ENCODE data around the gene CAMK2G. TPM values are rescaled to one million over a fixed set of nuclear protein-coding genes. Genes with fewer than 3 reads are reported as not detected.
"Not testable (repeated sequence)": the region's sequence is repeated elsewhere in the genome, so short reads cannot be mapped to it uniquely, and the experiment has no call there.

The CAMK2G gene
- total RNA-seq, 1 experiment from 2014 or later: 147 TPM

DNA sequence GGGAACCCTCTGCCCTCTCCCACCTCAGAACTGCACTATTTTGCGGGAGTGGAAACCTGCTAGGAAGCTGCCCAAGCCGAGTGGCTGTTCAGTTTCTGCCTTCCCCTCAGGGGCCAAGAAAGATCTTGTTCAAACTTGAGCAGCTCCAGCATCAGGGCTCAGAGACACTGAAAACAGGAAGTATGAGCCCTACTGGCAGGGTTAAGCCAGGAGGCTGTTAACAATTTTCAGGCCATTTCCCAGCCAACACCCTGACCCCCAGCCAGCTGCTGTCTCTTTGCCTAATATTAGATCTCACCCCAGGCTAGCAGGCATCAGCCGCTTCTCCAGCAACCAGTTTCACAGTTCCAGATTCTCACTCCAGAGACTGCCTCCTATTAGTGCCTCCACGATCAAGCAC lies 45.7 kb upstream of the CAMK2G start:
- peaks cover 14% of the 10 kb centered on the region; the same call in 1 of the 2 replicates for H3K9me3 ChIP-seq (ENCODE audit: insufficient read depth, low read depth)
- TF ChIP-seq EZH2 (IDR thresholded peaks at IDR 0.05; ENCODE audit: low read depth): no peak
- TF ChIP-seq, protein P1, sequence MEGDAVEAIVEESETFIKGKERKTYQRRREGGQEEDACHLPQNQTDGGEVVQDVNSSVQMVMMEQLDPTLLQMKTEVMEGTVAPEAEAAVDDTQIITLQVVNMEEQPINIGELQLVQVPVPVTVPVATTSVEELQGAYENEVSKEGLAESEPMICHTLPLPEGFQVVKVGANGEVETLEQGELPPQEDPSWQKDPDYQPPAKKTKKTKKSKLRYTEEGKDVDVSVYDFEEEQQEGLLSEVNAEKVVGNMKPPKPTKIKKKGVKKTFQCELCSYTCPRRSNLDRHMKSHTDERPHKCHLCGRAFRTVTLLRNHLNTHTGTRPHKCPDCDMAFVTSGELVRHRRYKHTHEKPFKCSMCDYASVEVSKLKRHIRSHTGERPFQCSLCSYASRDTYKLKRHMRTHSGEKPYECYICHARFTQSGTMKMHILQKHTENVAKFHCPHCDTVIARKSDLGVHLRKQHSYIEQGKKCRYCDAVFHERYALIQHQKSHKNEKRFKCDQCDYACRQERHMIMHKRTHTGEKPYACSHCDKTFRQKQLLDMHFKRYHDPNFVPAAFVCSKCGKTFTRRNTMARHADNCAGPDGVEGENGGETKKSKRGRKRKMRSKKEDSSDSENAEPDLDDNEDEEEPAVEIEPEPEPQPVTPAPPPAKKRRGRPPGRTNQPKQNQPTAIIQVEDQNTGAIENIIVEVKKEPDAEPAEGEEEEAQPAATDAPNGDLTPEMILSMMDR (conservative IDR thresholded peaks at IDR 0.05): no peak
- POLR2A ChIA-PET (ENCODE audit: unreplicated experiment): interaction anchor here (0.8 to 0.9 kb wide), 2 partner anchors 13 to 132 kb away, joined by 5 to 16 read pairs; no protein-coding TSS in a partner anchor
- no peak overlapping the region for H3K4me2 ChIP-seq
- peaks cover 21% of the 10 kb centered on the region for H3K36me3 ChIP-seq (ENCODE audit: low read depth)
- intact Hi-C loops (cut with micrococcal nuclease; ENCODE audit: unreplicated experiment): no loop called here
- no peak overlapping the region for H2AFZ ChIP-seq
- H3K27me3 ChIP-seq (ENCODE audit: insufficient read depth, low read depth): no peaks in the 10 kb centered on the region
- DNase-seq: no peak
- H3K4me3 ChIP-seq: no peak overlapping the region
- peaks cover 31% of the 10 kb centered on the region; the same call in 1 of the 2 replicates for H3F3A ChIP-seq (ENCODE audit: insufficient read depth, low read depth)
- no peaks in the 10 kb centered on the region for H3K9me2 ChIP-seq (ENCODE audit: insufficient read depth)
- peaks cover 5% of the 10 kb centered on the region; the same call in 1 of the 2 replicates for H3K4me1 ChIP-seq (replicated peaks; ENCODE audit: insufficient read depth)
- no TSS peak for BruUV-seq (replicated peaks)
- H3K27ac ChIP-seq: no peak overlapping the region
- H4K20me1 ChIP-seq (ENCODE audit: insufficient read depth): no peaks in the 10 kb centered on the region
- CTCF ChIA-PET: interaction anchor here (0.5 kb wide), 1 partner anchor 9 kb away, joined by 3 read pairs; no protein-coding TSS in a partner anchor
- no peaks in the 10 kb centered on the region for H3K79me2 ChIP-seq (ENCODE audit: low read depth)

DNA sequence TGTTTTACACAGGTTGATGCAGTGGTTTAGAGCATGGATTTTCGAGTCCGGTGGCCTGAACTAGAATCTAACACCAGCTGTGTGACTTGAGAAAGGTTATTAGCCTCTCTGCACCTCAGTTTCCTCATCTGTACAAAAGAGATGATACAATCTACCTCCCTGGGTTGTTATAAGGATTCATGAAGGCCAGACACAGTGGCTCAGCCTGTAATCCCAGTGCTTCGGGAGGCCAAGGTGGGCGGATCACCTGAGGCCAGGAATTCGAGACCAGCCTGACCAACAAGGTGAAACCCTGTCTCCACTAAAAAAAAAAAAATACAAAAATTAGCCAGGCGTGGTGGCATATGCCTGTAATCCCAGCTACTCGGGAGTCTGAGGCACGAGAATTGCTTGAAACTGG lies 45.1 kb upstream of the CAMK2G start:
- H3K9me2 ChIP-seq (ENCODE audit: insufficient read depth); H3K27me3 ChIP-seq (ENCODE audit: insufficient read depth, low read depth); H4K20me1 ChIP-seq (ENCODE audit: insufficient read depth); BruUV-seq (replicated peaks); H3K79me2 ChIP-seq (ENCODE audit: low read depth); H3K4me1 ChIP-seq (replicated peaks; ENCODE audit: insufficient read depth); H2AFZ ChIP-seq; H3K4me2 ChIP-seq; H3K27ac ChIP-seq; DNase-seq; intact Hi-C loops (cut with micrococcal nuclease; ENCODE audit: unreplicated experiment); H3K4me3 ChIP-seq: not testable (repeated sequence)
- POLR2A ChIA-PET (ENCODE audit: unreplicated experiment): interaction anchor here (0.8 to 0.9 kb wide), 2 partner anchors 13 to 133 kb away, joined by 5 to 16 read pairs; no protein-coding TSS in a partner anchor
- Histone ChIP-seq H3K36me3 (ENCODE audit: low read depth) (peaks cover 27% of the 10 kb centered on the region), H3F3A (ENCODE audit: insufficient read depth, low read depth) (peaks cover 37% of the 10 kb centered on the region), H3K9me3 (ENCODE audit: insufficient read depth, low read depth) (peaks cover 14% of the 10 kb centered on the region; the same call in 1 of the 2 replicates)
- CTCF ChIA-PET: interaction anchor here (0.5 kb wide), 1 partner anchor 10 kb away, joined by 3 read pairs; no protein-coding TSS in a partner anchor

DNA sequence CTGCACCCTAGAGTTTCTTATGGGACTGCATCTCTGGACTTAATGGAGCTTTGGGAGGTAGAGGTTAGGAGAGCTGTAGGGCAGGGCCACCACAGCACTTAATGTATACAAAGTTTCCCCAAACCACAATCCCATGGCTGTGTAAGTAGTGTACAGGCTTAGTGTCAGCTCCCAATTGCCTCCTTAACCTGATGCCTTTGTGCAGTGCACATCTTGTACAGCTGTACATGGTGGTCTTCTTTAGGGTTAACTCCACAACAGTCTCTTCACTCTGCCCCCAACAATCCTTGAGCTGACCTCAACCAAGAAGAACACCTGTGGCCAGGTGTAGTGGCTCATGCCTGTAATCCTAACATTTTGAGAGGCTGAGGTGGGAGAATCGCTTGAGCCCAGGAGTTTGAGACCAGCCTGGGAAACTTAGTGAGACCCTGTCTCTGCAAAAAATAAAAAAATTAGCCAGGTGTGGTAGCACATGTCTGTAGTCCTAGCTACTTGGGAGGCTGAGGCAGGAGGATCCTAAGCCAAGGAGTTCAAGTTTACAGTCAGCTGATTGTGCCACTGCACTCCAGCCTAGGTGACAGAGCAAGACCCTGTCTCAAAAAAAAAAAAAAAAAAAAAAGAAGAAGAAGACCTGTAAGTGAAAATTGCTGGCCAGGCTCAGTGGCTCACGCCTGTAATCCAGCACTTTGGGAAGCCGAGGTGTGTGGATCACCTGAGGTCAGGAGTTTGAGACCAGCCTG lies 43.4 kb upstream of the CAMK2G start:
- no TSS peak for BruUV-seq (replicated peaks)
- intact Hi-C loops (cut with micrococcal nuclease; ENCODE audit: unreplicated experiment): no loop called here
- H3F3A ChIP-seq (ENCODE audit: insufficient read depth, low read depth): peaks cover 41% of the 10 kb centered on the region
- H3K4me2 ChIP-seq: no peak overlapping the region
- TF ChIP-seq EZH2 (IDR thresholded peaks at IDR 0.05; ENCODE audit: low read depth): no peak
- TF ChIP-seq, protein P1 (conservative IDR thresholded peaks at IDR 0.05): no peak
- peaks cover 14% of the 10 kb centered on the region; the same call in 1 of the 2 replicates for H3K9me3 ChIP-seq (ENCODE audit: insufficient read depth, low read depth)
- H2AFZ ChIP-seq: no peak overlapping the region
- H3K4me3 ChIP-seq: no peak overlapping the region
- peaks cover 26% of the 10 kb centered on the region for H3K4me1 ChIP-seq (replicated peaks; ENCODE audit: insufficient read depth)
- H3K27ac ChIP-seq: peak overlapping the region; percentile 29; the same call in 1 of the 2 replicates
- no peaks in the 10 kb centered on the region for H3K9me2 ChIP-seq (ENCODE audit: insufficient read depth)
- POLR2A ChIA-PET (ENCODE audit: unreplicated experiment): interaction anchor here (0.6 to 0.9 kb wide), 2 partner anchors 30 to 32 kb away, joined by 4 to 6 read pairs; no protein-coding TSS in a partner anchor
- peaks cover 21% of the 10 kb centered on the region for H3K79me2 ChIP-seq (ENCODE audit: low read depth)
- no peaks in the 10 kb centered on the region for H3K27me3 ChIP-seq (ENCODE audit: insufficient read depth, low read depth)
- CTCF ChIA-PET: interaction anchor here (0.6 to 0.7 kb wide), 3 partner anchors 9 to 24 kb away, joined by 5 to 19 read pairs (median 5); no protein-coding TSS in a partner anchor
- no peaks in the 10 kb centered on the region for H4K20me1 ChIP-seq (ENCODE audit: insufficient read depth)
- H3K36me3 ChIP-seq (ENCODE audit: low read depth): peaks cover 44% of the 10 kb centered on the region
- DNase-seq: no peak
